ENCODE measurements around the gene LCLAT1.

The LCLAT1 gene

DNA sequence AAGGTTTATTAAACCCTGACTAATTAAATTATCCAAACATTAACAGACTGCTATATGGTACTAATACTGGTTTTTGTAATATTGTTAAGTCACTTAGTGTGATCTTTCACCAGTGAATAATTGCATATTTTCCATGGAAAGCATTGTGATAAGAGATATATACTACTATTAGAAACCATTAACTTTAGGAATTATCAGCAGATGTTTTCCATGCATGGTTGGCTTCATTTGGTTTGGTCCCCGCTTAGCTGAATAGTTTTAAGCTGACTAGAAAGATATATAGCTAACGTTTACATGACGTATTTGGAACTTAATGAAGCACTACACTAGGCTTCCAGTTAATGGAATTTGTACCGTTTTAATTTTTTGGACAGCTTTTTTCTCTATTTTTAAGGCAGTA, 37.9 kb downstream of the LCLAT1 start:
- H4K20me1 ChIP-seq (ENCODE audit: control insufficient read depth, insufficient read depth, low read depth, low read length) = no peaks in the 10 kb centered on the region
- H3K36me3 ChIP-seq (ENCODE audit: control insufficient read depth, low read length) = no peaks in the 10 kb centered on the region
- no peaks in the 10 kb centered on the region for H3K27me3 ChIP-seq (ENCODE audit: control insufficient read depth, low read length)
- no peaks in the 10 kb centered on the region for H3F3A ChIP-seq (ENCODE audit: control insufficient read depth, insufficient read depth)
- H3K27ac ChIP-seq (ENCODE audit: low read depth, low read length) = no peak overlapping the region
- no peaks in the 10 kb centered on the region for H3K9me2 ChIP-seq (replicated peaks; ENCODE audit: control insufficient read depth, low read length)
- H3K9me3 ChIP-seq (ENCODE audit: control insufficient read depth, insufficient read depth, low read length) = no peaks in the 10 kb centered on the region
- no peaks in the 10 kb centered on the region for H3K4me1 ChIP-seq (ENCODE audit: control insufficient read depth, low read length)
- H3K79me2 ChIP-seq (ENCODE audit: control insufficient read depth, low read length) = peaks cover 47% of the 10 kb centered on the region
- TF ChIP-seq, protein P1, sequence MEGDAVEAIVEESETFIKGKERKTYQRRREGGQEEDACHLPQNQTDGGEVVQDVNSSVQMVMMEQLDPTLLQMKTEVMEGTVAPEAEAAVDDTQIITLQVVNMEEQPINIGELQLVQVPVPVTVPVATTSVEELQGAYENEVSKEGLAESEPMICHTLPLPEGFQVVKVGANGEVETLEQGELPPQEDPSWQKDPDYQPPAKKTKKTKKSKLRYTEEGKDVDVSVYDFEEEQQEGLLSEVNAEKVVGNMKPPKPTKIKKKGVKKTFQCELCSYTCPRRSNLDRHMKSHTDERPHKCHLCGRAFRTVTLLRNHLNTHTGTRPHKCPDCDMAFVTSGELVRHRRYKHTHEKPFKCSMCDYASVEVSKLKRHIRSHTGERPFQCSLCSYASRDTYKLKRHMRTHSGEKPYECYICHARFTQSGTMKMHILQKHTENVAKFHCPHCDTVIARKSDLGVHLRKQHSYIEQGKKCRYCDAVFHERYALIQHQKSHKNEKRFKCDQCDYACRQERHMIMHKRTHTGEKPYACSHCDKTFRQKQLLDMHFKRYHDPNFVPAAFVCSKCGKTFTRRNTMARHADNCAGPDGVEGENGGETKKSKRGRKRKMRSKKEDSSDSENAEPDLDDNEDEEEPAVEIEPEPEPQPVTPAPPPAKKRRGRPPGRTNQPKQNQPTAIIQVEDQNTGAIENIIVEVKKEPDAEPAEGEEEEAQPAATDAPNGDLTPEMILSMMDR (IDR thresholded peaks at IDR 0.05; ENCODE audit: low read depth, low read length, poor library complexity, severe bottlenecking) = no peak
- no peak for TF ChIP-seq EZH2phosphoT487 (IDR thresholded peaks at IDR 0.05; ENCODE audit: borderline replicate concordance, low read length)
- no peak overlapping the region for H3K4me3 ChIP-seq (ENCODE audit: low read length)
- no peak overlapping the region for H3K4me2 ChIP-seq (ENCODE audit: low read length)

DNA sequence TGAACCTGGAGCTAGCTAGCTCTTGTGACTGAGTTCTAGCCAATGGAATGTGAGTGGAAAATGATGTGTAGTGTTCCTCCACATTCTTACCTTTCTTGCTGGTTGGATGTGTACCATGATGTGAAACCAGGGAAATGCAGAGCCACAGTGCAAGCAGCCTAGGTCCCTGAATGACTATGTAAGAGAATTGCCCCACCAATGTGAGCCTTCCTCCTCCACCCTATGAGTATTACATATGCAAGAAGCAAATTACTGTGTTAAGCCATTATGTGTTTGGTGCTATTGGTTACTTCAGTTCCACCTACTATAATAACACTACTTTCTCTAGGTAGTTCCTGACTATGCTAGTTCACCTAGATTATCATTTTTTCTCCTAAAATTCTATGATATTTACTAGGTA, 39.6 kb downstream of the LCLAT1 start:
- Histone ChIP-seq H3K4me2 (ENCODE audit: low read length) (no peak overlapping the region), H3K9me3 (ENCODE audit: control insufficient read depth, insufficient read depth, low read length) (no peaks in the 10 kb centered on the region), H3F3A (ENCODE audit: control insufficient read depth, insufficient read depth) (no peaks in the 10 kb centered on the region), H3K36me3 (ENCODE audit: control insufficient read depth, low read length) (no peaks in the 10 kb centered on the region), H3K4me1 (ENCODE audit: control insufficient read depth, low read length) (peaks cover 3% of the 10 kb centered on the region; the same call in 1 of the 2 replicates), H3K9me2 (replicated peaks; ENCODE audit: control insufficient read depth, low read length) (no peaks in the 10 kb centered on the region), H4K20me1 (ENCODE audit: control insufficient read depth, insufficient read depth, low read depth, low read length) (no peaks in the 10 kb centered on the region), H3K27ac (ENCODE audit: low read depth, low read length) (no peak overlapping the region), H3K27me3 (ENCODE audit: control insufficient read depth, low read length) (no peaks in the 10 kb centered on the region), H3K79me2 (ENCODE audit: control insufficient read depth, low read length) (peaks cover 53% of the 10 kb centered on the region), H3K4me3 (ENCODE audit: low read length) (no peak overlapping the region)
- TF ChIP-seq EZH2phosphoT487 (IDR thresholded peaks at IDR 0.05; ENCODE audit: borderline replicate concordance, low read length) = no peak
- TF ChIP-seq, protein P1 (IDR thresholded peaks at IDR 0.05; ENCODE audit: low read depth, low read length, poor library complexity, severe bottlenecking) = no peak

DNA sequence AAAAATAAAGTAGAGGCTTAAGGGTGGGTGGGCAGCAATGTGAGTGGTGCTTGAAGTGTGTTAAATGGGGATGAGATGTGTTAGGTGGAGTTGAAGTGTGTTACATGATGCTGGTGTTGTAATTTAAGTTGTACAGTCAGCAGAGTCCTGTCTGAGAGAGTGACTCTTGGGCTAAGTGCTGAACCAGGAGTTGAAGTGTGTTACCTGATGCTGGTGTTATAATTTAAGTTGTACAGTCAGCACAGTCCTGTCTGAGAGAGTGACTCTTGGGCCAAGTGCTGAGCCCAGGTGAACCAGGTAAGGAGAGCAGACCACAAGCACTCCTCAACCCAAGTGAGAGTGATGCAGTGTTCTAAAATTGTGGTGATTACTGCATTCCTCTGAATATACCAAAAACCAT, 40.6 kb downstream of the LCLAT1 start:
- Histone ChIP-seq H3F3A (ENCODE audit: control insufficient read depth, insufficient read depth) (no peaks in the 10 kb centered on the region), H3K36me3 (ENCODE audit: control insufficient read depth, low read length) (no peaks in the 10 kb centered on the region), H3K4me3 (ENCODE audit: low read length) (no peak overlapping the region), H3K9me3 (ENCODE audit: control insufficient read depth, insufficient read depth, low read length) (no peaks in the 10 kb centered on the region), H3K27ac (ENCODE audit: low read depth, low read length) (no peak overlapping the region), H3K27me3 (ENCODE audit: control insufficient read depth, low read length) (no peaks in the 10 kb centered on the region), H3K79me2 (ENCODE audit: control insufficient read depth, low read length) (peaks cover 57% of the 10 kb centered on the region), H3K4me2 (ENCODE audit: low read length) (no peak overlapping the region), H3K9me2 (replicated peaks; ENCODE audit: control insufficient read depth, low read length) (no peaks in the 10 kb centered on the region), H4K20me1 (ENCODE audit: control insufficient read depth, insufficient read depth, low read depth, low read length) (no peaks in the 10 kb centered on the region), H3K4me1 (ENCODE audit: control insufficient read depth, low read length) (peaks cover 4% of the 10 kb centered on the region; the same call in 1 of the 2 replicates)
- TF ChIP-seq EZH2phosphoT487 (IDR thresholded peaks at IDR 0.05; ENCODE audit: borderline replicate concordance, low read length) = no peak
- TF ChIP-seq, protein P1 (IDR thresholded peaks at IDR 0.05; ENCODE audit: low read depth, low read length, poor library complexity, severe bottlenecking) = no peak

Measured in DOHH2 (cell line).